Neural cell (in vitro differentiated cells): ENCODE results near the gene NLRC5. TPM values are rescaled to one million over a fixed set of nuclear protein-coding genes. Genes with fewer than 3 reads are reported as not detected.
"Not testable (repeated sequence)": the region's sequence is repeated elsewhere in the genome, so short reads cannot be mapped to it uniquely, and the experiment has no call there.

Source experiments
- H2AFZ ChIP-seq: fragments of 200-600, 300-800 bp; sonication (generic), shearing (Covaris generic); 2 replicates; pipeline ENCODE4 v1.6.0; 2014; ENCODE audit warnings: low read depth, mild to moderate bottlenecking, antibody characterized with exemption, low read length, moderate library complexity
- H3F3A ChIP-seq: fragments of 200-600 bp; shearing (Covaris generic); 2 replicates; pipeline ENCODE4 v1.6.1; 2016; ENCODE audit warnings: mild to moderate bottlenecking, moderate library complexity, mixed read lengths, antibody characterized with exemption, low read length; ENCODE audit not compliant: insufficient read depth, poor library complexity, severe bottlenecking
- H3K27ac ChIP-seq: fragments of 200-600, 300-800 bp; sonication (generic), shearing (Covaris generic); 2 replicates; pipeline ENCODE4 v1.5.1; 2014; ENCODE audit warnings: mild to moderate bottlenecking, low read length, moderate library complexity
- H3K27me3 ChIP-seq: fragments of 300-800, 200-600 bp; sonication (generic), shearing (Covaris generic); 2 replicates; pipeline ENCODE4 v1.6.0; 2014; ENCODE audit warnings: mild to moderate bottlenecking, low read depth, low read length, moderate library complexity; ENCODE audit not compliant: insufficient read depth
- H3K36me3 ChIP-seq: fragments of 300-800, 200-600 bp; sonication (generic), shearing (Covaris generic); 2 replicates; pipeline ENCODE4 v1.5.1; 2014; ENCODE audit warnings: mild to moderate bottlenecking, antibody characterized with exemption, low read length, moderate library complexity; ENCODE audit not compliant: insufficient read depth
- H3K4me2 ChIP-seq: fragments of 300-800, 200-600 bp; sonication (generic), shearing (Covaris generic); 2 replicates; pipeline ENCODE4 v1.6.0; 2014; ENCODE audit warnings: mild to moderate bottlenecking, low read length
- H3K4me3 ChIP-seq: fragments of 300-800, 200-600 bp; sonication (generic), shearing (Covaris generic); 2 replicates; pipeline ENCODE4 v1.5.1; 2014; ENCODE audit warnings: mild to moderate bottlenecking, low read length, moderate library complexity
- H3K79me2 ChIP-seq: fragments of 200-600 bp; shearing (Covaris generic); replicated peaks from 2 replicates; pipeline ENCODE4 v1.6.0; 2014; ENCODE audit warnings: mild to moderate bottlenecking, low read length, moderate library complexity; ENCODE audit not compliant: insufficient read depth
- H3K9ac ChIP-seq: fragments of 300-800, 200-600 bp; sonication (generic), shearing (Covaris generic); 2 replicates; pipeline ENCODE4 v1.6.1; 2016; ENCODE audit warnings: mild to moderate bottlenecking, low read length, mixed read lengths
- H3K9me2 ChIP-seq: fragments of 200-600 bp; shearing (Covaris generic); 2 replicates; pipeline ENCODE4 v1.6.1; 2016; ENCODE audit warnings: mild to moderate bottlenecking, low read length, mixed read lengths; ENCODE audit not compliant: insufficient read depth
- H3K9me3 ChIP-seq: fragments of 200-600, 300-800 bp; sonication (generic), shearing (Covaris generic); 2 replicates; pipeline ENCODE4 v1.6.1; 2016; ENCODE audit warnings: mild to moderate bottlenecking, mixed run types, low read length, moderate library complexity, mixed read lengths
- H4K20me1 ChIP-seq: fragments of 200-600 bp; shearing (Covaris generic); 2 replicates; pipeline ENCODE4 v1.6.1; 2016; ENCODE audit warnings: mild to moderate bottlenecking, mixed run types; ENCODE audit not compliant: insufficient read depth
- EP300 ChIP-seq: fragments of 450-650 bp; conservative IDR thresholded peaks from 2 replicates; pipeline ENCODE4 v1.6.1; 2014; ENCODE audit warnings: antibody characterized with exemption, mild to moderate bottlenecking, moderate library complexity; ENCODE audit not compliant: poor library complexity, severe bottlenecking
- EZH2 ChIP-seq: fragments of 200-600, 300-800 bp; shearing (Covaris generic), sonication (generic); IDR thresholded peaks from 2 replicates; pipeline ENCODE4 v1.6.1; 2014; ENCODE audit warnings: antibody characterized with exemption, low read length, borderline replicate concordance, mild to moderate bottlenecking; ENCODE audit not compliant: insufficient read depth, poor library complexity, severe bottlenecking
- MXI1 ChIP-seq: fragments of 450-650 bp; conservative IDR thresholded peaks from 2 replicates; pipeline ENCODE4 v1.6.1; 2014; ENCODE audit warnings: antibody characterized with exemption, mild to moderate bottlenecking; ENCODE audit not compliant: poor library complexity, severe bottlenecking
- POLR2AphosphoS5 ChIP-seq: IDR thresholded peaks from 2 replicates; pipeline ENCODE4 v1.6.1; 2012
- RAD21 ChIP-seq: fragments of 450-650 bp; conservative IDR thresholded peaks from 2 replicates; pipeline ENCODE4 v1.6.1; 2014; ENCODE audit warnings: antibody characterized with exemption, mild to moderate bottlenecking, moderate library complexity
- SMC3 ChIP-seq: fragments of 450-650 bp; conservative IDR thresholded peaks from 2 replicates; pipeline ENCODE4 v1.6.1; 2014; ENCODE audit warnings: antibody characterized with exemption, mild to moderate bottlenecking, moderate library complexity; ENCODE audit not compliant: poor library complexity
- TAF1 ChIP-seq: IDR thresholded peaks from 2 replicates; pipeline ENCODE4 v1.6.1; 2012; ENCODE audit warnings: low read depth
- polyA plus RNA-seq: library from polyadenylated mRNA; depleted of rRNA; stranded (reverse); fragments of >200 nt; gene quantifications from 2 replicates; pipeline ENCODE4 v1.2.3, GENCODE V29; 2014
- TF ChIP-seq, protein P1 (sequence below): fragments of 450-650 bp; IDR thresholded peaks from 2 replicates; pipeline ENCODE4 v1.5.1; 2014; ENCODE audit warnings: antibody characterized with exemption, mild to moderate bottlenecking, moderate library complexity; ENCODE audit not compliant: poor library complexity, severe bottlenecking
- TF ChIP-seq, protein P2 (sequence below): IDR thresholded peaks from 2 replicates; pipeline ENCODE4 v1.6.1; 2012; ENCODE audit warnings: borderline replicate concordance

Gene NLRC5
- polyA plus RNA-seq, 1 donor from 2014 or later, result not detected

DNA sequence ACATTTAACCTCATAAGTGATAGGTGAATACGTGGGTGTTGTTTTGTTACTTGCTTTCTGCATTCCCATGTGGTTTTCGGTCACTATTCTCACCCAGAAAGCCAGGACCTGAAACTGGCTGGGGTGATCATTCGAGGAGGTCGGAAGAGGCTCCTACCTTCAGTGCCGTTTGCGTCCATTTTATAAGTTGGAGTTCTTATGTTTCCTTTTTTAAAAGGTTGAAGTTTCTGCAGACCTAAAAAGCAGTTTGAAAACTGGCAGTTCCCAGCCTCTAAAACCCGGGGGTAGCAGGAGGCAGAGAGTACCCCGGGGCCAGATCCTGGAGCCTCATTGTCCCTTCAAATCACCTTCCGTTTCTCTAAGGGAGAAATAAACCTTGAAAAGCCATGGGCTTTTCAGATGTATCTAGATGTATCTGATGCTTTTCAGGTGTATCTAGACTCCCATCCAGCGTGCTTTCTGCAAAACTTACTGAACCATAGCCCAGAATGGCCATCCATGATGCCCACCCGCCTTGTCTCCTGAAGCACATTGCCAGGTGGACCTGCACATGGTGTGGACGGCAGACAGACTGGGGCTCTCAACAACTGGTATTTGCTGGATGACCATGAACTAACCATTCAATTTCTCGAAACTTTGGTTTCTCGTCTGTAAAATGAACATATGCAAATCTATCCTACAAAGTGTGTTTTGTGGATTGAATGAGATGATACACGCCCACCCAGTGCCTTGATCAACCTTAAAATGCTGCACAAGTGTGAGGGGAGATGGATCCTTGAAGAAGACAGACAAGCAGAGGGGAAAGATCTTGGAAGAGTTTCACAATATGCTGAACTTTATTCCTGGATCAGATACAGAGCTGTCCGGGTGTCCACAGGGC lies 1.3 kb downstream of the NLRC5 start:
- H3K36me3 ChIP-seq, result no peaks in the 10 kb centered on the region
- H3F3A ChIP-seq, result no peaks in the 10 kb centered on the region
- H4K20me1 ChIP-seq, result no peaks in the 10 kb centered on the region
- H3K9ac ChIP-seq, result no peak overlapping the region
- H3K27ac ChIP-seq, result no peak overlapping the region
- TF ChIP-seq POLR2AphosphoS5, result no peak
- H3K9me2 ChIP-seq, result no peaks in the 10 kb centered on the region
- H3K79me2 ChIP-seq, result no peaks in the 10 kb centered on the region
- no peaks in the 10 kb centered on the region for H3K9me3 ChIP-seq
- H2AFZ ChIP-seq, result no peak overlapping the region
- no peak overlapping the region for H3K4me3 ChIP-seq
- peaks cover 34% of the 10 kb centered on the region for H3K27me3 ChIP-seq
- H3K4me2 ChIP-seq, result no peak overlapping the region

DNA sequence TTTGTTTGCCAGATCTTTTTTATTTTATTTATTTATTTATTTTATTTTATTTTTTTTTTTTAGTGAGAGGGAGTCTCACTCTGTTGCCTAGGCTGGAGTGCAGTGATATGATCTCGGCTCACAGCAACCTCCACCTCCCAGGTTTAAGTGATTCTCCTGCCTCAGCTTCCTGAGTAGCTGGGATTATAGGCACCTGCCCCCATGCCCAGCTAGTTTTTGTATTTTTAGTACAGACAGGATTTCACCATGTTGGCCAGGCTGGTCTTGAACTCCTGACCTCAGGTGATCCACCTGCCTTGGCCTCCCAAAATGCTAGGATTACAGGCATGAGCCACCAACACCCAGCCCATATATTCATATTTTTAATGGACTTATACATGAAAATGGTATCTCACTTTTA lies 3.1 kb downstream of the NLRC5 start:
- H3K36me3 ChIP-seq, H3K4me2 ChIP-seq, H3K9ac ChIP-seq, H3K27ac ChIP-seq, H2AFZ ChIP-seq, H3F3A ChIP-seq, H4K20me1 ChIP-seq, H3K79me2 ChIP-seq, H3K4me3 ChIP-seq, H3K9me2 ChIP-seq, H3K9me3 ChIP-seq: not testable (repeated sequence)
- H3K27me3 ChIP-seq, result peaks cover 34% of the 10 kb centered on the region

DNA sequence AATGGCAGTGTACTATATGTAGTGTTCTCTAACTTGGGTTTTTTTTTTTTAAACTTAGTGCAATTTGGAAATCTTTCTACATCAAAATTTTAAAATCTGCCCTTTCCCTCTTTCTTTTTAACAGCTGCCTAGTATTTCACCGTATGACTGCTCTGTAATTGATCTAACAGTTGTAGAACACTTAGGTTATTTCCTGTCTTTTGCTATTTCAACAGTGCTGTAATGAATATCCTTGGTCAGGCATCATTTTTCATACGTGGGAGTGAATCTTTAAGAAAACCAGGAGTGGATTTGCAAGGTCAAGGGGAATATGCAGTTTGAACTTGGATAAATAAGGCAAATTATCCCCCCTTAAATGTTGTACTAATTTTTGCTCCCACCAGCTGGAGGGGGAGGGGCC lies 3.8 kb downstream of the NLRC5 start:
- no peaks in the 10 kb centered on the region for H3K79me2 ChIP-seq
- no peak overlapping the region for H2AFZ ChIP-seq

More for the DNA sequence above, 3.8 kb downstream of the NLRC5 start:
- Histone ChIP-seq H3K27ac (no peak overlapping the region), H3K9me3 (no peaks in the 10 kb centered on the region), H3F3A (no peaks in the 10 kb centered on the region), H3K4me3 (no peak overlapping the region), H3K9me2 (no peaks in the 10 kb centered on the region), H3K36me3 (no peaks in the 10 kb centered on the region), H3K4me2 (no peak overlapping the region), H4K20me1 (no peaks in the 10 kb centered on the region), H3K9ac (no peak overlapping the region), H3K27me3 (peaks cover 30% of the 10 kb centered on the region)
- TF ChIP-seq EZH2 (no peak), POLR2AphosphoS5 (no peak), MXI1 (no peak), RAD21 (no peak), EP300 (no peak), TAF1 (no peak), SMC3 (no peak)
- TF ChIP-seq, protein P1, sequence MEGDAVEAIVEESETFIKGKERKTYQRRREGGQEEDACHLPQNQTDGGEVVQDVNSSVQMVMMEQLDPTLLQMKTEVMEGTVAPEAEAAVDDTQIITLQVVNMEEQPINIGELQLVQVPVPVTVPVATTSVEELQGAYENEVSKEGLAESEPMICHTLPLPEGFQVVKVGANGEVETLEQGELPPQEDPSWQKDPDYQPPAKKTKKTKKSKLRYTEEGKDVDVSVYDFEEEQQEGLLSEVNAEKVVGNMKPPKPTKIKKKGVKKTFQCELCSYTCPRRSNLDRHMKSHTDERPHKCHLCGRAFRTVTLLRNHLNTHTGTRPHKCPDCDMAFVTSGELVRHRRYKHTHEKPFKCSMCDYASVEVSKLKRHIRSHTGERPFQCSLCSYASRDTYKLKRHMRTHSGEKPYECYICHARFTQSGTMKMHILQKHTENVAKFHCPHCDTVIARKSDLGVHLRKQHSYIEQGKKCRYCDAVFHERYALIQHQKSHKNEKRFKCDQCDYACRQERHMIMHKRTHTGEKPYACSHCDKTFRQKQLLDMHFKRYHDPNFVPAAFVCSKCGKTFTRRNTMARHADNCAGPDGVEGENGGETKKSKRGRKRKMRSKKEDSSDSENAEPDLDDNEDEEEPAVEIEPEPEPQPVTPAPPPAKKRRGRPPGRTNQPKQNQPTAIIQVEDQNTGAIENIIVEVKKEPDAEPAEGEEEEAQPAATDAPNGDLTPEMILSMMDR, result no peak
- TF ChIP-seq, protein P2, sequence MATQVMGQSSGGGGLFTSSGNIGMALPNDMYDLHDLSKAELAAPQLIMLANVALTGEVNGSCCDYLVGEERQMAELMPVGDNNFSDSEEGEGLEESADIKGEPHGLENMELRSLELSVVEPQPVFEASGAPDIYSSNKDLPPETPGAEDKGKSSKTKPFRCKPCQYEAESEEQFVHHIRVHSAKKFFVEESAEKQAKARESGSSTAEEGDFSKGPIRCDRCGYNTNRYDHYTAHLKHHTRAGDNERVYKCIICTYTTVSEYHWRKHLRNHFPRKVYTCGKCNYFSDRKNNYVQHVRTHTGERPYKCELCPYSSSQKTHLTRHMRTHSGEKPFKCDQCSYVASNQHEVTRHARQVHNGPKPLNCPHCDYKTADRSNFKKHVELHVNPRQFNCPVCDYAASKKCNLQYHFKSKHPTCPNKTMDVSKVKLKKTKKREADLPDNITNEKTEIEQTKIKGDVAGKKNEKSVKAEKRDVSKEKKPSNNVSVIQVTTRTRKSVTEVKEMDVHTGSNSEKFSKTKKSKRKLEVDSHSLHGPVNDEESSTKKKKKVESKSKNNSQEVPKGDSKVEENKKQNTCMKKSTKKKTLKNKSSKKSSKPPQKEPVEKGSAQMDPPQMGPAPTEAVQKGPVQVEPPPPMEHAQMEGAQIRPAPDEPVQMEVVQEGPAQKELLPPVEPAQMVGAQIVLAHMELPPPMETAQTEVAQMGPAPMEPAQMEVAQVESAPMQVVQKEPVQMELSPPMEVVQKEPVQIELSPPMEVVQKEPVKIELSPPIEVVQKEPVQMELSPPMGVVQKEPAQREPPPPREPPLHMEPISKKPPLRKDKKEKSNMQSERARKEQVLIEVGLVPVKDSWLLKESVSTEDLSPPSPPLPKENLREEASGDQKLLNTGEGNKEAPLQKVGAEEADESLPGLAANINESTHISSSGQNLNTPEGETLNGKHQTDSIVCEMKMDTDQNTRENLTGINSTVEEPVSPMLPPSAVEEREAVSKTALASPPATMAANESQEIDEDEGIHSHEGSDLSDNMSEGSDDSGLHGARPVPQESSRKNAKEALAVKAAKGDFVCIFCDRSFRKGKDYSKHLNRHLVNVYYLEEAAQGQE, result no peak
